Astrocyte of the cerebellum (primary cell): ENCODE results near the gene ANXA11.
A peak's percentile ranks its signal among the peaks of the same experiment; 100 is the strongest.

Experiments used
- DNase-seq: peaks from one replicate; pipeline ENCODE4 v3.0.0-alpha.2; 2011; ENCODE audit warnings: low read depth
- H3K4me3 ChIP-seq: 2 replicates; pipeline ENCODE4 v1.5.1; 2011; ENCODE audit warnings: mild to moderate bottlenecking, low read depth, low read length, moderate library complexity
- in situ Hi-C: cut with HindIII; loops from 2 replicates; pipeline ENCODE4 v1.10.0; 2017; ENCODE audit warnings: low sequenced_read_pairs
- TF ChIP-seq, protein P1 (sequence below): IDR thresholded peaks from 2 replicates; pipeline ENCODE4 v1.5.1; 2012; ENCODE audit warnings: low read length, low read depth, moderate library complexity, mild to moderate bottlenecking; ENCODE audit errors: missing control alignments

ANXA11 gene

DNA sequence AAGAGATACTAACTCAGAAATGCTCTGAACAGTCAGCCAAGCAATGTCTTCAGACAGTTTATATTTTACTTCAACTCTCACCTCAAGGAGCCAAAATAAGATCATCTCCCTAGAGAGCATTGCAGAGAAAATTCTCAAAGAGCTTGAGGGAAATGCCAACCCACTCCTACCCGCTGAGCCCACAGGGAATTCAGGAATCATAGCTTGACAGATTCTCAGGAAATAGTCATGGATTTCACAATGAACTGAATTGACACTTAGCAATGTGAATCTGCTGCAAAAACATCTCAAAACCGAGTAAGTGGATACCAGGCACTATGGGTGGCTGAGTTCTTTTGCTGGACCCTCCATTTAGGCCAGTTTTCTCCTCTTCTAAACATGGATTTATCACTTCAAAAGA, 82.6 kb downstream of the ANXA11 start:
- H3K4me3 ChIP-seq = no peak overlapping the region
- TF ChIP-seq, protein P1, sequence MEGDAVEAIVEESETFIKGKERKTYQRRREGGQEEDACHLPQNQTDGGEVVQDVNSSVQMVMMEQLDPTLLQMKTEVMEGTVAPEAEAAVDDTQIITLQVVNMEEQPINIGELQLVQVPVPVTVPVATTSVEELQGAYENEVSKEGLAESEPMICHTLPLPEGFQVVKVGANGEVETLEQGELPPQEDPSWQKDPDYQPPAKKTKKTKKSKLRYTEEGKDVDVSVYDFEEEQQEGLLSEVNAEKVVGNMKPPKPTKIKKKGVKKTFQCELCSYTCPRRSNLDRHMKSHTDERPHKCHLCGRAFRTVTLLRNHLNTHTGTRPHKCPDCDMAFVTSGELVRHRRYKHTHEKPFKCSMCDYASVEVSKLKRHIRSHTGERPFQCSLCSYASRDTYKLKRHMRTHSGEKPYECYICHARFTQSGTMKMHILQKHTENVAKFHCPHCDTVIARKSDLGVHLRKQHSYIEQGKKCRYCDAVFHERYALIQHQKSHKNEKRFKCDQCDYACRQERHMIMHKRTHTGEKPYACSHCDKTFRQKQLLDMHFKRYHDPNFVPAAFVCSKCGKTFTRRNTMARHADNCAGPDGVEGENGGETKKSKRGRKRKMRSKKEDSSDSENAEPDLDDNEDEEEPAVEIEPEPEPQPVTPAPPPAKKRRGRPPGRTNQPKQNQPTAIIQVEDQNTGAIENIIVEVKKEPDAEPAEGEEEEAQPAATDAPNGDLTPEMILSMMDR = no peak
- in situ Hi-C loops = no loop called here

GRCh38 chr10:80122110-80122710, 83.1 kb downstream of the ANXA11 start:
- TF ChIP-seq, protein P1 = no peak
- no peak for DNase-seq
- H3K4me3 ChIP-seq = no peak overlapping the region
- in situ Hi-C loops = no loop called here

More for the DNA sequence above, 82.6 kb downstream of the ANXA11 start:
- no peak for DNase-seq

DNA sequence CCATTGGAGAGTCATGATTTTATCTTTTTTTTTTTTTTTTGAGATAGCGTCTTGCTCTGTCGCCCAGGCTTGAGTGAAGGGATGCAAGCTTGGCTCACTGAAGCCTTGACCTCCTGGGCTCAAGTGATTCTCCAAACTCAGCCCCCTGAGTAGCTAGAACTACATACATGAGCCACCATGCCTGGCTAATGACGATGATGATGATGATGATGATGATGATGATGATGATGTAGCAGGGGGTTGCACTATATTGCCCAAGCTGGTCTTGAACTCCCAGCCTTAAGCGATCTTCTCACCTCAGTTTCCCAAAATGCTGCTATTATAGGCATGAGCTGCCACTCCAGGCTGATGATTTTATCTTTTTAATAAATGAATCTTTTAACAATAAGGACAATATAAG, 86.7 kb downstream of the ANXA11 start:
- TF ChIP-seq, protein P1 = no peak
- H3K4me3 ChIP-seq = no peak overlapping the region
- in situ Hi-C loops = no loop called here
- no peak for DNase-seq

DNA sequence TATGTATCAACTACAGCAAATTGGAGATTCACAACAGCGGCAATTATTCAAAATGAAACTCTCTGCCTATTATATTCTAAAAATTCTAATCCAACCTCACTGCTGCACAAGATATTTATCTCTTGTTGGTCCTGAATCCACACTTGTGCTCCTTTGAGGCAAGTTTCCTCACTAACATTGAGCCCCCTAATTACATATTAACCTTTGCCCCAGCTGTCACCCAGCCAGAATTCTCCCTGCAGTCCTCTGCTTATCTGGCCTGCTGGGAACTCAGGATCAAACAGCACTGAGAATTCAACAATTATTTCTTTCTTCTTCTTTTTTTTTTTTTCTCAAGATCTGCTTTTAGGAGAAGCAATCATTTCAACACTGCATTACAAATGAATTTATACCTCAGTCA, 94.4 kb downstream of the ANXA11 start:
- in situ Hi-C loops = no loop called here
- H3K4me3 ChIP-seq = no peak overlapping the region
- no peak for DNase-seq
- TF ChIP-seq, protein P1 = no peak

DNA sequence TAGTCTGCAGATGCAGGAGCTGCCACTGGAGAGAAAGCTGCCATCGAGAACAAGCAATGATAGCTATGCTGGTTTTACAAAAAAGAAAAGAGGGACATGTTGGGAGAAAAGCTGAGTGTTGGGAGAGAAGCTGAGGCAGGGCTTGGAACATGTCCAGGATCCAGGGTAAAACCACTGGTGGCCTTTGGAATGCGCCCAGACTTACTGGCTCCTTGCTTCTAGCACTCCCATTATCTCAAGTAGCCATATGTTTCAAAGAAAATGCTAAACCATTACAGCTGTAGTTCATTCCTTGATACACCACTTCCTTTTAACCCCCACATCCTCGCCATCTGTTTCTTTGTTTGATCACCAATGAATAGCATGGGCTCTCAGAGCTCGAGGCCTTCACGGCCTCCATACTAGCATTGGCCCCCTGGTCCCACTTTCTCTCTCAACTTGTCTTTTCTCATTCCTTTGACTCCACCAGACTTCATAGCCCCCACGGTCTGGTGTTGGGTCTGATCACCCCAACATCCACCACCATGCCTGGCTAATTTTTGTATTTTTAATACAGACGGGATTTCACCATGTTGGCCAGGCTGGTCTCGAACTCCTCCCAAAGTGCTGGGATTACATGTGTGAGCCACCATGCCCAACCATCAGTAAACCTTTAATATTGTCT, 96.6 kb downstream of the ANXA11 start:
- no peak overlapping the region for H3K4me3 ChIP-seq
- no peak for DNase-seq
- in situ Hi-C loops = no loop called here

DNA sequence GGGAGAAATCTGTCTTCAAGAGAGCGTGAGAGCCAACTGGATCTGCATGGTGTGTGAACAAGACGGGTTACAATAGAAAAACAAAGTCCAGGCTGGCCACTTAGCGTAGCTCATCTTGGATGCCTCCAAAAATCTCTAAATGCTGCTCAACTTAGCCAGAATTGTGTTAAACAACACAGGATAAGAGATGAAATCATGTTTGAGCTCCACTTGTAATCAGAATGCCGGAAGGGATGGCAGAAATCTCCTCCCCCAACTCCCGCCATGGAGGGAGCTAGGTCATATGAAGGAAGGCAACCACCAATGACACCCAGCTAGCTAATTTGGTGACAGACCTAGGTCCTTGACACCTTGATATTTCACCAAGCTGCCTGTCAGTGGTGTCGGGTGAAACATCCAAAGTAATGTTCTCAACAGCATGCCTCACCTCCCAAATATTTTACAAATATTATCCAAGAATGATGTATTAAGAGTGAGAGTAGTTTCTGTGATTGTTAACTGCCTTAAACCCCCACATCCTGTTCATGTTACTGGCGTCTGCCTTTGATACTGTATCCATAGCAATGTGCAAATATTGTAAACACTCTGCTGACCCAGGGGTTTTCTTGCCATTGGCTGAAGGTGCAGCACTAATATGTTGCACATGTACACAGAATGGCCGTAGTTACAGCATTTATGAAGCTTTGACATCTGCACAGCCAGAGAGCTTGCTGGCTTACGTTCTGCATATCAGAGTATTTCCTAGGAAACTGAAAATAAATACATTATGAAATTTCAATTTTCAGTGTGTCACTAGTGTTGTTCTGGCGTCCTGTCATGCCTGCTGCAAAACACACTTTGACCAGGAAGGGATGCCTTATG, 101.0 kb downstream of the ANXA11 start:
- no peak overlapping the region for H3K4me3 ChIP-seq
- in situ Hi-C loops = no loop called here
- TF ChIP-seq, protein P1 = no peak
- peak; percentile 75 for DNase-seq

More for the DNA sequence above, 96.6 kb downstream of the ANXA11 start:
- TF ChIP-seq, protein P1 = no peak
